Smooth muscle cell (in vitro differentiated cells): ENCODE data around the gene CT45A2. TPM values are rescaled to one million over a fixed set of nuclear protein-coding genes. Genes with fewer than 3 reads are reported as not detected.
"Not testable (repeated sequence)": the region's sequence is repeated elsewhere in the genome, so short reads cannot be mapped to it uniquely, and the experiment has no call there.

ENCODE experiments used
- DNase-seq: peaks from one replicate; lab custom pipeline; 2025; ENCODE audit not compliant: unreplicated experiment; lab: John Stamatoyannopoulos, UW
- H2AFZ ChIP-seq: fragments of 200-600 bp; sonication (generic); 2 replicates; pipeline ENCODE4 v1.6.0; 2016; ENCODE audit warnings: antibody characterized with exemption, low read depth, mild to moderate bottlenecking
- H3F3A ChIP-seq: fragments of 200-600 bp; sonication (generic); 2 replicates; pipeline ENCODE4 v1.6.0; 2017; ENCODE audit warnings: antibody characterized with exemption, low read depth
- H3K27ac ChIP-seq: fragments of 200-600 bp; sonication (generic); 2 replicates; pipeline ENCODE4 v1.5.1; 2016; ENCODE audit warnings: low read depth, mild to moderate bottlenecking
- H3K27me3 ChIP-seq: fragments of 200-600 bp; sonication (generic); 2 replicates; pipeline ENCODE4 v1.6.1; 2016; ENCODE audit warnings: low read depth, mild to moderate bottlenecking
- H3K36me3 ChIP-seq: fragments of 200-600 bp; sonication (generic); 2 replicates; pipeline ENCODE4 v1.5.1; 2016; ENCODE audit warnings: low read depth
- H3K4me1 ChIP-seq: fragments of 200-600 bp; sonication (generic); 2 replicates; pipeline ENCODE4 v1.5.1; 2016; ENCODE audit warnings: low read depth
- H3K4me2 ChIP-seq: fragments of 200-600 bp; sonication (generic); 2 replicates; pipeline ENCODE4 v1.6.0; 2016; ENCODE audit warnings: mild to moderate bottlenecking
- H3K4me3 ChIP-seq: fragments of 200-600 bp; sonication (generic); 2 replicates; pipeline ENCODE4 v1.5.1; 2016; ENCODE audit warnings: mild to moderate bottlenecking
- H3K79me2 ChIP-seq: fragments of 200-600 bp; sonication (generic); 2 replicates; pipeline ENCODE4 v1.6.0; 2016; ENCODE audit warnings: low read depth, mild to moderate bottlenecking
- H3K9ac ChIP-seq: fragments of 200-600 bp; sonication (generic); 2 replicates; pipeline ENCODE4 v1.6.0; 2016; ENCODE audit warnings: low read depth
- H3K9me3 ChIP-seq: fragments of 200-600 bp; sonication (generic); replicated peaks from 2 replicates; pipeline ENCODE4 v1.5.1; 2016; ENCODE audit warnings: low read depth
- H4K20me1 ChIP-seq: fragments of 200-600 bp; sonication (generic); 2 replicates; pipeline ENCODE4 v1.6.0; 2016; ENCODE audit warnings: low read depth
- WGBS: methylation state at CpG from one replicate; pipeline ENCODE4 v1.1.7; 2016; ENCODE audit warnings: low lambda C conversion rate; 5-methylcytosine and 5-hydroxymethylcytosine counted together
- polyA plus RNA-seq: library from polyadenylated mRNA; unstranded; fragments of >200 nt; fragmentation: Nextera tagmentation; extraction: Ambion mirVana; gene quantifications from 2 replicates; pipeline ENCODE4 v1.2.1, GENCODE V29; 2016
- total RNA-seq: library from RNA; depleted of rRNA; stranded (reverse); fragments of >200 nt; gene quantifications from 2 replicates; pipeline ENCODE4 v1.2.3, GENCODE V29; 2014

Gene CT45A2
- not detected in 2 replicates for total RNA-seq
- not detected in 2 replicates for polyA plus RNA-seq

DNA sequence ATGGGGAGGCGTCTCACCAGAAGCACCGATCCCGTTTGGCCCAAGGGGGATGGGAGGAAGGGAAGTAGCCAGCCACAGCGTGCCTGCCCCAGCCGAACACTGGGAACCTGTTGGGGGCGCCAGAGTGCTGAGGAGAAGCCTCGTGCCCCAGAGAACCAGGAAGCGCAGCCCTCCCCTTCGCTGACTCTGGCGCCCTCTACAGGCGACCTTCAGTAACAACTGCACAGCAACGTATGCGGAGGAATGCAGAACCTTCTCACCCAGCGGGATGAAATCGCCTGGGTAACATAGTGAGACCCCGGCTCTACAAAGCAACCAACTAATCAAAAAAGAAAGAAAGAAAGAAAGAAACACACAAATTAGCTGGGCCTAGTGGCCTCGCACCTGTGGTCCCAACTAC, at the start of gene CT45A2:
Gene CT45A2 (minus strand): TSS at position 101 of the 400 bp plus-strand sequence. CDS start 3,747 bp downstream, outside the sequence.
- not testable (repeated sequence) for H3K4me2 ChIP-seq, DNase-seq, H3K9ac ChIP-seq, H3K4me3 ChIP-seq, H3K9me3 ChIP-seq, H4K20me1 ChIP-seq, H3F3A ChIP-seq, H3K79me2 ChIP-seq, H2AFZ ChIP-seq, H3K4me1 ChIP-seq, H3K27me3 ChIP-seq, H3K36me3 ChIP-seq, H3K27ac ChIP-seq
- no CpG with 5 or more reads among the region's 17 CpGs for WGBS

DNA sequence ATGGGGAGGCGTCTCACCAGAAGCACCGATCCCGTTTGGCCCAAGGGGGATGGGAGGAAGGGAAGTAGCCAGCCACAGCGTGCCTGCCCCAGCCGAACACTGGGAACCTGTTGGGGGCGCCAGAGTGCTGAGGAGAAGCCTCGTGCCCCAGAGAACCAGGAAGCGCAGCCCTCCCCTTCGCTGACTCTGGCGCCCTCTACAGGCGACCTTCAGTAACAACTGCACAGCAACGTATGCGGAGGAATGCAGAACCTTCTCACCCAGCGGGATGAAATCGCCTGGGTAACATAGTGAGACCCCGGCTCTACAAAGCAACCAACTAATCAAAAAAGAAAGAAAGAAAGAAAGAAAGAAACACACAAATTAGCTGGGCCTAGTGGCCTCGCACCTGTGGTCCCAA, 34.6 kb upstream of the CT45A2 start, which contains the start of gene CT45A8:
Gene CT45A8 (minus strand): TSS at position 101 of the 400 bp plus-strand sequence. CDS start 3,755 bp downstream, outside the sequence.
- H4K20me1 ChIP-seq, H3F3A ChIP-seq, H3K4me3 ChIP-seq, H2AFZ ChIP-seq, DNase-seq, H3K4me1 ChIP-seq, H3K27me3 ChIP-seq, H3K79me2 ChIP-seq, H3K27ac ChIP-seq, H3K9ac ChIP-seq, H3K9me3 ChIP-seq, H3K36me3 ChIP-seq, H3K4me2 ChIP-seq: not testable (repeated sequence)
- WGBS = no CpG with 5 or more reads among the region's 17 CpGs

GRCh38 chrX:135837180-135837579, 17.4 kb upstream of the CT45A2 start, which contains the start of gene CT45A7:
TSS of gene CT45A7 (minus strand) at chrX:135837280. CDS start at chrX:135833533, 3,747 bp downstream.
- H3K4me1 ChIP-seq, H3K9me3 ChIP-seq, H3K9ac ChIP-seq, H2AFZ ChIP-seq, H3K36me3 ChIP-seq, H3K27me3 ChIP-seq, H3F3A ChIP-seq, H3K27ac ChIP-seq, H3K4me3 ChIP-seq, DNase-seq, H3K4me2 ChIP-seq, H3K79me2 ChIP-seq, H4K20me1 ChIP-seq: not testable (repeated sequence)
- no CpG with 5 or more reads among the region's 17 CpGs for WGBS

- not testable (repeated sequence) for H3K4me3 ChIP-seq, DNase-seq, H3K36me3 ChIP-seq, H3K4me1 ChIP-seq, H3K9me3 ChIP-seq, H3K27ac ChIP-seq, H4K20me1 ChIP-seq, H3K4me2 ChIP-seq, H3K9ac ChIP-seq, H3K27me3 ChIP-seq, H3K79me2 ChIP-seq, H3F3A ChIP-seq, H2AFZ ChIP-seq
- WGBS = no CpG with 5 or more reads among the region's 16 CpGs
These were observed 17.1 kb downstream of the CT45A2 start, which contains the start of gene CT45A6 for GRCh38 chrX:135802687-135803086. TSS of gene CT45A6 (minus strand) at chrX:135802787. CDS start at chrX:135798993, 3,794 bp downstream.

- not testable (repeated sequence) for H3K27ac ChIP-seq, H3K4me3 ChIP-seq, H3K9me3 ChIP-seq, H3F3A ChIP-seq, DNase-seq, H4K20me1 ChIP-seq, H2AFZ ChIP-seq, H3K4me2 ChIP-seq, H3K4me1 ChIP-seq, H3K79me2 ChIP-seq, H3K36me3 ChIP-seq, H3K9ac ChIP-seq, H3K27me3 ChIP-seq
- no CpG with 5 or more reads among the region's 16 CpGs for WGBS
These were observed 34.4 kb downstream of the CT45A2 start, which contains the start of gene CT45A5 for GRCh38 chrX:135785403-135785802. TSS of gene CT45A5 (minus strand) at chrX:135785503. CDS start at chrX:135781729, 3,774 bp downstream.

DNA sequence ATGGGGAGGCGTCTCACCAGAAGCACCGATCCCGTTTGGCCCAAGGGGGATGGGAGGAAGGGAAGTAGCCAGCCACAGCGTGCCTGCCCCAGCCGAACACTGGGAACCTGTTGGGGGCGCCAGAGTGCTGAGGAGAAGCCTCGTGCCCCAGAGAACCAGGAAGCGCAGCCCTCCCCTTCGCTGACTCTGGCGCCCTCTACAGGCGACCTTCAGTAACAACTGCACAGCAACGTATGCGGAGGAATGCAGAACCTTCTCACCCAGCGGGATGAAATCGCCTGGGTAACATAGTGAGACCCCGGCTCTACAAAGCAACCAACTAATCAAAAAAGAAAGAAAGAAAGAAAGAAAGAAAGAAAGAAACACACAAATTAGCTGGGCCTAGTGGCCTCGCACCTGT, 51.7 kb downstream of the CT45A2 start, which contains the start of gene CT45A3:
Gene CT45A3 (minus strand): TSS at position 101 of the 400 bp plus-strand sequence. CDS start 3,747 bp downstream, outside the sequence.
- no CpG with 5 or more reads among the region's 17 CpGs for WGBS
- not testable (repeated sequence) for DNase-seq

More for the DNA sequence above, 51.7 kb downstream of the CT45A2 start, which contains the start of gene CT45A3:
- not testable (repeated sequence) for H3K9ac ChIP-seq, H3K79me2 ChIP-seq, H3K9me3 ChIP-seq, H3F3A ChIP-seq, H3K36me3 ChIP-seq, H3K4me3 ChIP-seq, H3K27ac ChIP-seq, H3K27me3 ChIP-seq, H2AFZ ChIP-seq, H3K4me1 ChIP-seq, H4K20me1 ChIP-seq, H3K4me2 ChIP-seq

Other genes starting within 250 kb of the CT45A2 start
- not detected in 2 replicates for gene CT45A1, start 106.4 kb downstream of the CT45A2 start, total RNA-seq
- not detected in 2 replicates for gene CT45A1, start 106.4 kb downstream of the CT45A2 start, polyA plus RNA-seq
- gene CT45A3, start 51.8 kb downstream of the CT45A2 start, total RNA-seq = not detected in 2 replicates
- gene CT45A3, start 51.8 kb downstream of the CT45A2 start, polyA plus RNA-seq = not detected in 2 replicates
- not detected in 2 replicates for gene CT45A5, start 34.5 kb downstream of the CT45A2 start, total RNA-seq
- not detected in 2 replicates for gene CT45A5, start 34.5 kb downstream of the CT45A2 start, polyA plus RNA-seq
- not detected in 2 replicates for gene CT45A6, start 17.2 kb downstream of the CT45A2 start, total RNA-seq
- not detected in 2 replicates for gene CT45A6, start 17.2 kb downstream of the CT45A2 start, polyA plus RNA-seq
- gene CT45A7, start 17.3 kb upstream of the CT45A2 start, total RNA-seq = not detected in 2 replicates
- gene CT45A7, start 17.3 kb upstream of the CT45A2 start, polyA plus RNA-seq = not detected in 2 replicates
- not detected in 2 replicates for gene CT45A8, start 34.5 kb upstream of the CT45A2 start, total RNA-seq
- gene CT45A8, start 34.5 kb upstream of the CT45A2 start, polyA plus RNA-seq = not detected in 2 replicates
- not detected in 2 replicates for gene CT45A9, start 51.8 kb upstream of the CT45A2 start, total RNA-seq
- gene CT45A9, start 51.8 kb upstream of the CT45A2 start, polyA plus RNA-seq = not detected in 2 replicates
- not detected in 2 replicates for gene CT45A10, start 73.4 kb upstream of the CT45A2 start, total RNA-seq
- not detected in 2 replicates for gene CT45A10, start 73.4 kb upstream of the CT45A2 start, polyA plus RNA-seq
- not detected in 2 replicates for gene SAGE1, start 73.7 kb upstream of the CT45A2 start, total RNA-seq
- gene SAGE1, start 73.7 kb upstream of the CT45A2 start, polyA plus RNA-seq = not detected in 2 replicates
- gene MMGT1, start 154.0 kb upstream of the CT45A2 start, total RNA-seq = 27.1 and 35.8 TPM in 2 replicates
- gene MMGT1, start 154.0 kb upstream of the CT45A2 start, polyA plus RNA-seq = 12.5 and 13.6 TPM in 2 replicates
- 19.8 and 24.7 TPM in 2 replicates for gene SLC9A6, start 165.4 kb upstream of the CT45A2 start, total RNA-seq
- gene SLC9A6, start 165.4 kb upstream of the CT45A2 start, polyA plus RNA-seq = 10.8 and 11.6 TPM in 2 replicates